Right cardiac atrium (tissue), 5 donors: Measurements from ENCODE around the gene DESI1. TPM values are rescaled to one million over a fixed set of nuclear protein-coding genes. Genes with fewer than 3 reads are reported as not detected.
A peak's percentile ranks its signal among the peaks of the same experiment; 100 is the strongest.

Experiments used
- ATAC-seq, 2 donors: fragments of 200-7000 bp; cut with Tn5 transposase; one replicate each; pipeline versions ENCODE4 v1.8.0 to v1.9.1; 2020; ENCODE audit warnings: moderate library complexity in 2 of 2, mild to moderate bottlenecking in 1 of 2
- DNase-seq, 3 donors: peaks; one replicate each; pipeline ENCODE4 v3.0.0-alpha.2; 2020
- H3K27ac ChIP-seq: one replicate; pipeline ENCODE4 v1.5.1; 2013; ENCODE audit warnings: mild to moderate bottlenecking, low read length, control low read depth, moderate library complexity
- H3K27me3 ChIP-seq: one replicate; pipeline ENCODE4 v1.6.1; 2013; ENCODE audit not compliant: control insufficient read depth, insufficient read depth
- H3K4me1 ChIP-seq: one replicate; pipeline ENCODE4 v1.6.1; 2013; ENCODE audit warnings: low read length; ENCODE audit not compliant: control insufficient read depth, insufficient read depth
- H3K4me3 ChIP-seq: one replicate; pipeline ENCODE4 v1.5.1; 2013; ENCODE audit warnings: low read length, control low read depth
- H3K9me3 ChIP-seq: one replicate; pipeline ENCODE4 v1.6.1; 2013; ENCODE audit warnings: low read length; ENCODE audit not compliant: control insufficient read depth
- WGBS: extraction: QIAGEN DNeasy Blood & Tissue Kit; methylation state at CpG from one replicate; pipeline ENCODE4 v1.1.7; 2013; 5-methylcytosine and 5-hydroxymethylcytosine counted together
- intact Hi-C, 4 donors: fragments of 100-400 bp; cut with DNase I; formaldehyde crosslinking; loops; one replicate each; pipeline versions ENCODE4 v1.11.0 to v1.14.0; 2022 to 2023
- polyA plus RNA-seq: library from polyadenylated mRNA; stranded (reverse); fragments of 200-250 nt; gene quantifications from one replicate; pipeline ENCODE4 v1.2.3, GENCODE V29; 2013
- total RNA-seq, 4 donors: library from RNA; stranded (reverse); fragmentation: NEBNext Ultra II Directional; extraction: Animal tissue kit (Norgen Biotek cat#: 25700); gene quantifications; one replicate each; pipeline ENCODE4 v1.2.1, GENCODE V29; 2021
- donor health status: healthy with polysubstance abuse.
- donor health status: DM: no; HTN: yes; CAD: no.
- donor health status: DM: no; HTN: no; CAD: no.
- donor health status: DM: no; HTN: yes; CAD: no; lungs with severe emphysema.
- donor health status: DM: yes; HTN: yes; CAD: no.

The DESI1 gene
- total and polyA plus RNA-seq, 5 donors: 56.5 to 90.7 (median 86.4) TPM

DNA sequence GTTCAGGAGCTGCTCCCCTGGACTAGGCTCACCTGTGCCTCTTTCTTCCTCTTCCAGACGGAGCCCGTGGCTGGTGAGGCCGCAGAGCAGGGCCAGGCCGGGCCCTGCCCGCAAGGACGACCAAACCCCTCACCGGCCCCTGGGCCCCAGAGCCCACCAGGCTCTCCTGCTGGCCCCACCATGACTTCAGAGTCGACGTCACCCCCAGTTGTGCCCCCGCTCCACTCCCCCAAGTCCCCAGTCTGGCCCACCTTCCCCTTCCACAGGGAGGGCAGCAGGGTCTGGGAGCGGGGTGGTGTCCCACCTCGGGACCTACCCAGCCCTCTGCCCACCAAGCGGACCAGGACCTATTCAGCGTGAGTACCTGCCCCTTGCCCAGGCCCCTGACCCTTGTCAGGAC lies 49.1 kb downstream of the DESI1 start:
- intact Hi-C loops: no loop called here
- no peak for ATAC-seq
- WGBS: 97% methylated on average over 14 of the region's 14 CpGs
- Histone ChIP-seq H3K4me1 (peaks cover 8% of the 10 kb centered on the region), H3K9me3 (no peaks in the 10 kb centered on the region), H3K4me3 (no peak overlapping the region), H3K27me3 (no peaks in the 10 kb centered on the region), H3K27ac (no peak overlapping the region)
- DNase-seq: no peak

DNA sequence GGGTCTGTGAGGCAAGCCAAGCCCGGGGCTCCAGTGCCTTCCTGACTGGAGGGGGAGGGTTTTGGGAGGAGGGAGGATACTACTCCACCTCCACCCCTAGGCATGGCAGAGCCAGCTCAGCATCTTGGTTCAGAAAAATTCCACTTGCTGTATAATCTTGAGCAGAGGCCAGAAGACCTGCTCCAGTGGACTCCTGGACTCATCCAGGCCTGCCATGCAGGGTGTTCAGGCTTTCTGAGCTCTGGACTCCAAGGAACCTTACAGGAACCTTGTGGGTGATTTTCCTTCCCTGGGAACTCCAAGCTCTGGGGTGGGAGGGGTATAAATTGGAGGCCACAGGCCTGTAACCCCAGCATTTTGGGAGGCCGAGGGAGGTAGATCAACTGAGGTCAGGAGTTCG lies 50.6 kb downstream of the DESI1 start:
- no peak for DNase-seq
- WGBS: 78% methylated on average over 3 of the region's 3 CpGs
- Histone ChIP-seq H3K4me3 (no peak overlapping the region), H3K27me3 (no peaks in the 10 kb centered on the region), H3K9me3 (no peaks in the 10 kb centered on the region), H3K4me1 (peaks cover 13% of the 10 kb centered on the region), H3K27ac (no peak overlapping the region)
- ATAC-seq: no peak
- intact Hi-C loops: no loop called here

DNA sequence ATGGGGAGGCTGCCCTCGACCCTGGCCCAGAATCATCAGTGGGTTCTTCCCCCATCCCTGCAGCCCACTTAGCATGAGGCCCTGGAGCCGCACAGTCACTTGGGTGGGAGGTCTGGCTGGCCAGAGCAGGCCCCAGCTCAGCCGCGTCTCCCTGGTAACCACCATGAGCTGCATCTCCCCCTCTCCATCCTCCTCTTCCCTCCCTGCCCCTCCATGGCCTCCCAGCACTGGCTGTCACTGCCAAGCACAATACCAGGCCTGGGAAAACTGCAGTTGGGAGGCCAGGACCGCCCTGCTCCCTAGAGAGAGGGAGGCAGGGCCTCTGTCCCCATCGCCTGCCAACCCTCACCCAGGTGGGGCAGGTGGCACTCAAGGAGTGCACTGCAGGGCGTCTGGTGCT lies 52.0 kb downstream of the DESI1 start:
- no peak overlapping the region for H3K27ac ChIP-seq
- H3K9me3 ChIP-seq: no peaks in the 10 kb centered on the region
- ATAC-seq (peak in 1 of 2 donors; percentile 13), DNase-seq (no peak)
- WGBS: 76% methylated on average over 7 of the region's 7 CpGs
- no peaks in the 10 kb centered on the region for H3K27me3 ChIP-seq
- peaks cover 12% of the 10 kb centered on the region for H3K4me1 ChIP-seq
- no peak overlapping the region for H3K4me3 ChIP-seq
- intact Hi-C loops: no loop called here

DNA sequence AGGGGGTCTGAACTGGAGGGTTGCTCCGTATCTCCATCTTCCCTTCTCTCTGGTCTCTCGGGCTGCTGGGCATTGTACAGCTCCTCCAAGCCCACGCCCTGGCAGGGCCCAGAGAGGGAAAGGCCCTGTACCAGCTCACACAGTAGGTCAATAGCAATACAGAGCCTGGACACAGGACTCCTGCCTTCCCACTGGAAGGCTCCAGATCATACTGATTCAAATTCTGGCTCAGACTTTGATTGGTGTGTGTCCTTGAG lies 53.4 kb downstream of the DESI1 start:
- intact Hi-C loops: no loop called here
- Histone ChIP-seq H3K27me3 (no peaks in the 10 kb centered on the region), H3K9me3 (no peaks in the 10 kb centered on the region), H3K4me1 (peaks cover 12% of the 10 kb centered on the region), H3K27ac (peak overlapping the region; percentile 13), H3K4me3 (no peak overlapping the region)
- DNase-seq (no peak), ATAC-seq (no peak)
- 48% methylated on average over 3 of the region's 3 CpGs for WGBS

DNA sequence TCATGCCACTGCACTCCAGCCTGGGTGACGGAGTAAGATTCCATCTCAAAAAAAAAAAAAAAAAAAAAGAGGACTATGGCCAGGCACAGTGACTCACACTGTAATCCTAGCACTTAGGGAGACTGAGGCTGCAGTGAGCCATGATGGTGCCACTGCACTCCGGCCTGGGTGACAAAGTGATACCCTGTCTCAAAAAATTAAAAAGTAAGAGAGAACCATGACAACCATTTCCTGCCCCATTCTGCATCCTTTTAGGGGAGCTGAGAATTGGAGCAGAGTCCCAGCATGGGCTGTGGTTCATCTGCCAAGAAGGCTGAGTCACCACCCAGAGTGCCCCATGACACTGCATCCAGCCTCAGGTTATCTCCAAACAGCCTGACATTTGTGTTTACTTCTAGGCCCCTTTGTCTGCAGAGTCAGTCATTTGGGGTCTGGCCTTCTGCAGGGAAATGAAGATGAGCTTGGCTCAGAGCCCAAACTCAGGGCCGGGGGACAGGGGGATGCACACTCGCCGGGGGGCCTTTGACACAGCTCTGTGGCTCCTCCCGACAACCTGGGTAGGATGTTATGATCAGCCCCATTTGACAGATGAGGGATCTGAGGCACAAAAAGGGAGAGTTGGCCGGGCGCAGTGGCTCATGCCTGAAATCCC lies 55.3 kb downstream of the DESI1 start:
- Histone ChIP-seq H3K27ac (peak overlapping the region; percentile 66), H3K9me3 (no peaks in the 10 kb centered on the region), H3K4me3 (no peak overlapping the region), H3K27me3 (no peaks in the 10 kb centered on the region), H3K4me1 (peaks cover 12% of the 10 kb centered on the region)
- ATAC-seq (peak; percentile 39 to 52), DNase-seq (peak in 2 of 3 donors; percentile 52 to 73)
- intact Hi-C loops: no loop called here
- 48% methylated on average over 8 of the region's 8 CpGs for WGBS

DNA sequence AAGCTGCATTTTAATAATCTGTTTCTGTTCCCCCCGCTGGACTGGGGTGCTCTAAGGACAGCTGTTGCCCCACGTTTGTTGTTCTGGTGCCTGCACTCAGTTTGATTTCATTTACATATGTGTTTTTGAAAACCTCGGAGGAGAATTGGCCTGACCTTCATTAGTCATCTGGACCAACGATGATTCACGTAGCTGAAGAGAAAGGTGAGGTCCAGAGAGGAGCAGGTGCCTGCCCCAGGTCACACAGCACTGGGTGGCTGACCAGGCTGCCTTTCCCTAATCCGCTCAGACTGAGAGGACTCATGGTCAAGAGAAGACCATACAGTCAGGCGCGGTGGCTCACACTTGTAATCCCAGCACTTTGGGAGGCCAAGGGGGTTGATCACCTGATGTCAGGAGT lies 56.3 kb downstream of the DESI1 start:
- Histone ChIP-seq H3K4me3 (no peak overlapping the region), H3K4me1 (peaks cover 12% of the 10 kb centered on the region)
- ATAC-seq: no peak

DNA sequence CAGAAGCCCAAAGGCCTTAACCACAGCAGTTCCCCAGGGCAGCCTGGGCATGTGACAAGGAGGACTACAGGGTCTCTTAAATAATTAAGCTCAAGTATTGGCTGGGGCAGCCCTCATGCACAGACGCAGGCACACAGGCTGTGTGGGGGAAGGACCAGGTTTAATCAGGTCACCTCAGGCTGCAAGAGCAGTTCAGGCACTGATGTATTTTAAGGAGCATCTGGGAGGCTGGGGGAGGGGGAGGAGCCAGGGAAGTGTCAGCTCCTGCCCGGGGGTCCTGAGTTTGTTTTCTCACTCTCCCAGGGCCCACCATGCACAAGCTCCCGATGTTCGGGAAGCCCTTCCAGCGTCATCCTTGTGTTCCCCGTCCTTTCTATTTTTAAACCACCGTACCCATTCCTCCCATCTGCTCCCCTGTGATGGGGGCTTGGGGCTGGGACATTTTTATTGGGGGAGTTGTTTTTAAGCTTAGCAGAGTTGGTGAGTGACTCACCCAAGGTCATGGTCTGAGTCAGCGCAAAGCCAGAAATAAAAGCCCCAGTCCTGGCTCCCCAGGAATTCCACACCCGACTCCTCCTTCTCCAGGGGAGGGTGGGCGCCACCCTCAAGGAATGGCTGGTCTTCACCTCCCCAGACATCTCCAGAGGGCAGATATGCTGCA lies 57.7 kb downstream of the DESI1 start:
- Histone ChIP-seq H3K27ac (peak overlapping the region; percentile 83), H3K27me3 (no peaks in the 10 kb centered on the region), H3K4me3 (peak overlapping the region; percentile 69), H3K4me1 (peaks cover 12% of the 10 kb centered on the region), H3K9me3 (no peaks in the 10 kb centered on the region)
- DNase-seq (no peak), ATAC-seq (peak in 1 of 2 donors; percentile 2)
- intact Hi-C loops: no loop called here
- 42% methylated on average over 10 of the region's 10 CpGs for WGBS

More for the DNA sequence above, 56.3 kb downstream of the DESI1 start:
- H3K27me3 ChIP-seq: no peaks in the 10 kb centered on the region
- intact Hi-C loops: no loop called here
- 88% methylated on average over 8 of the region's 8 CpGs for WGBS
- no peak for DNase-seq
- H3K27ac ChIP-seq: peak overlapping the region; percentile 40
- no peaks in the 10 kb centered on the region for H3K9me3 ChIP-seq

DNA sequence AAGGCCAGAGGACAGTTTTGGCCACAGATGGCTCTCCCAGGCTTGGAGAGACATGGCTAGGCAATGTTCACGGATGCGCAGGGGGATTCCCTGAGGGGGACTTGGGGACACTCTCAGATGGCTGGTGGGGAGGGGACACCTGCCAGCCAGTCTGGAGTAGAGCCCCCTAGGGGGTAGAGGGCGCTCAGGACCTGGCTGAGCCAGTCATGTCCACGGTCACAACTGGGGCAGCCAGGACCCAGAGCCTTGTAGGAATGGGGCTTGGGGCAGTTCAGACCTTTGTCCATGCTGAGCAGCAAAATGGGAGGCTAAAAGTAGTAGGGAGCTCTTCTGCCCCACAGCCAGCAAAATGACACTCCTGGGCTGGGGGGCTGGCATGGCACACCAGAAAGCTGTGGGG lies 58.4 kb downstream of the DESI1 start:
- peaks cover 17% of the 10 kb centered on the region for H3K4me1 ChIP-seq
- H3K4me3 ChIP-seq: peak overlapping the region; percentile 69

DNA sequence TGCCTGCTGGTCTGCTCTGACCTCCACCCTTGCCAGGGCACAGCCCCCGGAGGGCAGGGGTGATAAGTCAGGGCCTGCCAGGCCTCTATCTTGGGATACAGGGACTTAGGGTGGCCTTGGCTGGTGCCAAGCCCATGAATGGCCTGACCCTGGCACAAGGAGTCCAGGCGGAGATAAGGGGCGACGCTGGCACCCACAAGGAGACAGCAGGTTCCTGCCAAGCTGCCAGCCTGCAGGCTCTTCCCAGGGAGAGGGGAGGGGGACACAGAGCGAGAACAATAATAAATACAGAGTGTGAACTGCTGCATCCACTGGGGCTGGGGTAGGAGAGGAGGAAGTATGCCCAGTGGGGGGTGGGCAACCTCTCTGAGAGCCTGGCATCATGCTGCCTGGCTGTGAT lies 59.1 kb downstream of the DESI1 start:
- intact Hi-C loops: no loop called here
- ATAC-seq (peak; percentile 51 to 57), DNase-seq (peak; percentile 49 to 82 (median 76))
- Histone ChIP-seq H3K27me3 (no peaks in the 10 kb centered on the region), H3K4me3 (peak overlapping the region; percentile 69), H3K4me1 (peaks cover 16% of the 10 kb centered on the region), H3K9me3 (no peaks in the 10 kb centered on the region), H3K27ac (peak overlapping the region; percentile 97)
- WGBS: 38% methylated on average over 5 of the region's 5 CpGs

More for the DNA sequence above, 58.4 kb downstream of the DESI1 start:
- peak overlapping the region; percentile 83 for H3K27ac ChIP-seq
- WGBS: 60% methylated on average over 4 of the region's 4 CpGs
- no peaks in the 10 kb centered on the region for H3K27me3 ChIP-seq
- ATAC-seq (no peak), DNase-seq (no peak)
- H3K9me3 ChIP-seq: no peaks in the 10 kb centered on the region
- intact Hi-C loops: no loop called here

DNA sequence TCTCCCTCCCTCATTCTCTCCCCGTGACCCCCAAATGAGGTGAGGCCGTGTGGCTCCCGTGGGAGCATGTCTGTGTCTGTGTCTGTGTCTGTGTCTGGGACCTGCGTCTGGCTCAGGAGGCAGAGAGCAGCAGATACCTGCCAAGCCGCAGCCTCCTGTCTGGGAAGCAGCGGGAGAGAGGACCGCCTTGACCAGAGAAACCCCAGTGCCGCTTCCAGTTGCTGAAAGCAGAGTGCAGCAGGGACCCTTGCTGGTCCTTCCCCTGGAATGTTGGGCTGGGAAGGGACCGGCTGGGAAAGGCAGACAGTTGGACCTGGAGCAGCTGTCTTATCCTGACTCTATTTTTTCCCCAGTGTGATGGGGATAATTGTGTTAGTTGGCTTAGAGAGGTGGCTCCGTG lies 59.5 kb downstream of the DESI1 start:
- H3K27ac ChIP-seq: peak overlapping the region; percentile 97
- WGBS: 27% methylated on average over 10 of the region's 10 CpGs
- no peaks in the 10 kb centered on the region for H3K27me3 ChIP-seq
- ATAC-seq (peak; percentile 0 to 10), DNase-seq (no peak)
- intact Hi-C loops: no loop called here
- H3K4me3 ChIP-seq: peak overlapping the region; percentile 69
- H3K4me1 ChIP-seq: peaks cover 16% of the 10 kb centered on the region
- no peaks in the 10 kb centered on the region for H3K9me3 ChIP-seq

DNA sequence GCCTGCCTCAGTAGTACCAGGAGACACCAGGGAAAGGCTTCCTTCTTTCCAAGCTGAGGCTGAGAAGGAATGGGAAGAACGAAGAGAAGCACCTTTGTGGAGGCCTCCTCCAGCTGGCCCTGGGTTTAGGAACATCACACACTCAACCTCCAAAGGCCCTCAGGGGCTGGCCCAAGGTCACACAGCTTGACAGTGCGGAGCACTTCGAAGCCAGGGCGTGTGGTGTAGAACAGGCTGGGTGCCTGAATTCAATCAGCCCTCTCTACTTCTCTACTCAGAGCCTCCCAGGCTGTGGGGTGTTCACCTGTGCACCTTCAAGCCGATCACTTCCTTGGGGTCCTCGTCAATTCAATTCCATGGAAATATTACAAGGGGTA lies 60.8 kb downstream of the DESI1 start:
- H3K4me3 ChIP-seq: peak overlapping the region; percentile 69
- H3K4me1 ChIP-seq: peaks cover 11% of the 10 kb centered on the region
- peak overlapping the region; percentile 97 for H3K27ac ChIP-seq
- H3K27me3 ChIP-seq: no peaks in the 10 kb centered on the region
- H3K9me3 ChIP-seq: no peaks in the 10 kb centered on the region
- ATAC-seq (peak; percentile 5 to 21), DNase-seq (no peak)
- 46% methylated on average over 6 of the region's 6 CpGs for WGBS
- intact Hi-C loops: no loop called here
